K562 (cell line): ENCODE measurements around the gene UBE2J2. TPM values are rescaled to one million over a fixed set of nuclear protein-coding genes. Genes with fewer than 3 reads are reported as not detected.
A peak's percentile ranks its signal among the peaks of the same experiment; 100 is the strongest.

ENCODE experiments used
- ATAC-seq: fragments of 200-7000 bp; cut with Tn5 transposase; 3 replicates; pipeline ENCODE4 v1.9.1; 2020; ENCODE audit warnings: moderate library complexity
- BruUV-seq: library from RNA; stranded (reverse); fragments of 400-500 nt; replicated peaks from 2 replicates; lab custom pipeline; 2021; lab: Mats Ljungman, UMichigan
- CTCF ChIA-PET: fragments of 300-600 bp; formaldehyde crosslinking; extraction: SDS; loops from one replicate; lab custom pipeline; 2021; ENCODE audit warnings: low intra/inter-chr PET ratio; lab: Yijun Ruan, JAX
- POLR2A ChIA-PET: fragments of 300-600, 350-650 bp; sonication (Branson Sonifier 250); formaldehyde crosslinking; extraction: SDS; loops from one replicate; lab custom pipeline; 2021; ENCODE audit warnings: antibody characterized with exemption, inconsistent platforms; lab: Yijun Ruan, JAX
- DNase-seq, 4 experiments: peaks; one replicate each; pipeline versions ENCODE4 v3.0.0 to v3.0.0-alpha.2; 2011 to 2018; ENCODE audit warnings: low spot score in 3 of 4, mixed read lengths in 3 of 4; ENCODE audit errors: extremely low read depth in 1 of 4
- FAIRE-seq: peaks from 2 replicates; lab custom pipeline; 2011; peaks lifted over from hg19 to GRCh38; lab: Jason Lieb, UNC
- H2AFZ ChIP-seq: 2 replicates; pipeline ENCODE4 v1.6.0; 2011; ENCODE audit warnings: low read depth, low read length, control low read depth, inconsistent platforms
- H3K27ac ChIP-seq: fragments of 200-600 bp; 3 replicates; pipeline ENCODE4 v1.8.0; 2011; ENCODE audit warnings: low read depth, mild to moderate bottlenecking, control low read depth, inconsistent platforms, low read length, moderate library complexity, mixed read lengths; ENCODE audit errors: extremely low read depth
- H3K27me3 ChIP-seq, 2 experiments: fragments of 300-600 bp in 1 of 2; 2 replicates in 1 of 2; 3 replicates in 1 of 2; pipeline versions ENCODE4 v1.6.0 to v1.8.0; 2011; ENCODE audit warnings: inconsistent platforms in 2 of 2, low read length in 2 of 2, mild to moderate bottlenecking in 1 of 2, mixed read lengths in 1 of 2, moderate library complexity in 1 of 2; ENCODE audit not compliant: control insufficient read depth in 2 of 2, insufficient read depth in 2 of 2
- H3K36me3 ChIP-seq: fragments of 300-600 bp; 3 replicates; pipeline ENCODE4 v1.8.0; 2011; ENCODE audit warnings: mild to moderate bottlenecking, low read length, inconsistent platforms; ENCODE audit not compliant: control insufficient read depth, insufficient read depth
- H3K4me1 ChIP-seq, 2 experiments: fragments of 200-600 bp in 1 of 2; replicated peaks in 1 of 2; 2 replicates in 1 of 2; 3 replicates in 1 of 2; pipeline versions ENCODE4 v1.5.1 to v1.8.0; 2011; ENCODE audit warnings: inconsistent platforms in 2 of 2, low read length in 2 of 2, mild to moderate bottlenecking in 1 of 2, mixed read lengths in 1 of 2, moderate library complexity in 1 of 2; ENCODE audit not compliant: control insufficient read depth in 2 of 2, insufficient read depth in 2 of 2
- H3K4me2 ChIP-seq: 2 replicates; pipeline ENCODE4 v1.6.1; 2011; ENCODE audit warnings: low read length, control low read depth, inconsistent platforms, mixed read lengths; ENCODE audit not compliant: insufficient read depth
- H3K4me3 ChIP-seq: fragments of 200-600 bp; sonication (generic), shearing (Covaris generic); 2 replicates; pipeline ENCODE4 v1.5.1; 2016; ENCODE audit warnings: control low read depth, inconsistent platforms
- H3K79me2 ChIP-seq: fragments of 200-600 bp; 3 replicates; pipeline ENCODE4 v1.8.0; 2011; ENCODE audit warnings: low read length, inconsistent platforms; ENCODE audit not compliant: control insufficient read depth, insufficient read depth
- H3K9ac ChIP-seq, 2 experiments: 2 replicates each; pipeline versions ENCODE4 v1.6.0 to v1.6.1; 2011; ENCODE audit warnings: low read depth in 2 of 2, low read length in 2 of 2, control low read depth in 1 of 2, inconsistent platforms in 1 of 2, mild to moderate bottlenecking in 1 of 2, mixed read lengths in 1 of 2; ENCODE audit not compliant: insufficient read depth in 1 of 2
- H3K9me1 ChIP-seq: one replicate; pipeline ENCODE4 v1.6.0; 2011; ENCODE audit warnings: inconsistent platforms, mild to moderate bottlenecking, low read length, moderate library complexity; ENCODE audit not compliant: control insufficient read depth, insufficient read depth
- H3K9me3 ChIP-seq: replicated peaks from 2 replicates; pipeline ENCODE4 v1.5.1; 2011; ENCODE audit warnings: low read depth, low read length, inconsistent platforms; ENCODE audit not compliant: control insufficient read depth, insufficient read depth
- H4K20me1 ChIP-seq: replicated peaks from 2 replicates; pipeline ENCODE4 v1.6.1; 2011; ENCODE audit warnings: low read length, inconsistent platforms, mixed read lengths; ENCODE audit not compliant: control insufficient read depth, insufficient read depth
- FOXA3 ChIP-seq, 2 experiments: fragments of 450-650 bp in 1 of 2; sonication (generic) in 1 of 2; formaldehyde crosslinking; IDR thresholded peaks in 1 of 2; conservative IDR thresholded peaks in 1 of 2; 2 replicates each; pipeline versions ENCODE4 v1.4.0 to v1.8.0; 2020 to 2022; ENCODE audit warnings: mild to moderate bottlenecking in 2 of 2, missing genetic modification reagents in 1 of 2
- POLR2G ChIP-seq: fragments of 200-400 bp; formaldehyde crosslinking; IDR thresholded peaks from 2 replicates; pipeline ENCODE4 v1.6.1; 2017; ENCODE audit warnings: low read depth, mild to moderate bottlenecking, antibody characterized with exemption, low read length, moderate library complexity
- RBFOX2 ChIP-seq: fragments of 200-400 bp; formaldehyde crosslinking; IDR thresholded peaks from 2 replicates; pipeline ENCODE4 v1.6.1; 2017; ENCODE audit warnings: low read depth, mild to moderate bottlenecking, low read length, moderate library complexity
- SIX5 ChIP-seq, 2 experiments: IDR thresholded peaks; 2 replicates each; pipeline ENCODE4 v1.6.1; 2011; ENCODE audit warnings: low read length in 2 of 2, borderline replicate concordance in 1 of 2, low read depth in 1 of 2, mild to moderate bottlenecking in 1 of 2, moderate library complexity in 1 of 2; ENCODE audit not compliant: insufficient read depth in 1 of 2
- ZFP1 ChIP-seq: fragments of 450-650 bp; formaldehyde crosslinking; IDR thresholded peaks from 2 replicates; pipeline ENCODE4 v1.4.0; 2020; ENCODE audit warnings: mild to moderate bottlenecking, mixed read lengths
- ZFP36 ChIP-seq: fragments of 150-350 bp; IDR thresholded peaks from 2 replicates; pipeline ENCODE4 v1.6.1; 2018; ENCODE audit warnings: low read length, low read depth; ENCODE audit not compliant: partially characterized antibody
- ZNF175 ChIP-seq: fragments of 200-800 bp; sonication (Bioruptor generic); IDR thresholded peaks from 2 replicates; pipeline ENCODE4 v1.6.1; 2016; ENCODE audit warnings: low read depth, mild to moderate bottlenecking, missing genetic modification characterization, missing compliant biosample characterization
- WGBS: fragments of 100-300 bp; shearing (Covaris generic); methylation state at CpG from one replicate; pipeline ENCODE4 v1.1.6; 2016; ENCODE audit warnings: low coverage, mixed read lengths; ENCODE audit not compliant: insufficient coverage; ENCODE audit errors: missing lambda C conversion rate; 5-methylcytosine and 5-hydroxymethylcytosine counted together
- in situ Hi-C: fragments of 300-500 bp; cut with MboI; formaldehyde crosslinking; loops from 4 replicates; pipeline ENCODE4 v1.15.0; 2018; ENCODE audit warnings: inconsistent platforms, mixed read lengths
- intact Hi-C: fragments of 100-400 bp; cut with micrococcal nuclease; formaldehyde crosslinking; loops from 2 replicates; pipeline ENCODE4 v1.14.2; 2022
- polyA plus RNA-seq, 8 experiments: library from polyadenylated mRNA; depleted of rRNA in 4 of 8; stranded (reverse) in 5 of 8; unstranded in 3 of 8; fragments of >200 nt; fragmentation: Nextera tagmentation in 2 of 8; fragmentation: Illumina TruSeq in 1 of 8; extraction: Ambion mirVana in 2 of 8; extraction: Trizol in 1 of 8; gene quantifications; 2 replicates each; pipeline versions ENCODE4 v1.2.1 to v1.2.3, GENCODE V29; 2011 to 2014; ENCODE audit warnings: inconsistent platforms in 1 of 8, missing spikeins in 1 of 8
- total RNA-seq, 7 experiments: library from RNA; depleted of rRNA in 6 of 7; stranded (reverse); fragments of >200 nt in 6 of 7; fragmentation: Illumina TruSeq in 2 of 7; extraction: Trizol in 2 of 7; gene quantifications; 2 replicates each; pipeline versions ENCODE4 v1.2.1 to v1.2.3, GENCODE V29; 2011 to 2021; ENCODE audit warnings: low replicate concordance in 1 of 7
- TF ChIP-seq, protein P1 (sequence below): fragments of 450-650 bp; IDR thresholded peaks from 2 replicates; pipeline ENCODE4 v1.7.1; 2018; ENCODE audit warnings: mild to moderate bottlenecking, low read depth; ENCODE audit not compliant: partially characterized antibody

UBE2J2 gene
- total and polyA plus RNA-seq, 9 of the 15 experiments (the other 6 are each of a cell fraction or from before 2014, with no cell fraction given) = 0.93 to 112 (median 75.5) TPM

- TF ChIP-seq, protein P1, sequence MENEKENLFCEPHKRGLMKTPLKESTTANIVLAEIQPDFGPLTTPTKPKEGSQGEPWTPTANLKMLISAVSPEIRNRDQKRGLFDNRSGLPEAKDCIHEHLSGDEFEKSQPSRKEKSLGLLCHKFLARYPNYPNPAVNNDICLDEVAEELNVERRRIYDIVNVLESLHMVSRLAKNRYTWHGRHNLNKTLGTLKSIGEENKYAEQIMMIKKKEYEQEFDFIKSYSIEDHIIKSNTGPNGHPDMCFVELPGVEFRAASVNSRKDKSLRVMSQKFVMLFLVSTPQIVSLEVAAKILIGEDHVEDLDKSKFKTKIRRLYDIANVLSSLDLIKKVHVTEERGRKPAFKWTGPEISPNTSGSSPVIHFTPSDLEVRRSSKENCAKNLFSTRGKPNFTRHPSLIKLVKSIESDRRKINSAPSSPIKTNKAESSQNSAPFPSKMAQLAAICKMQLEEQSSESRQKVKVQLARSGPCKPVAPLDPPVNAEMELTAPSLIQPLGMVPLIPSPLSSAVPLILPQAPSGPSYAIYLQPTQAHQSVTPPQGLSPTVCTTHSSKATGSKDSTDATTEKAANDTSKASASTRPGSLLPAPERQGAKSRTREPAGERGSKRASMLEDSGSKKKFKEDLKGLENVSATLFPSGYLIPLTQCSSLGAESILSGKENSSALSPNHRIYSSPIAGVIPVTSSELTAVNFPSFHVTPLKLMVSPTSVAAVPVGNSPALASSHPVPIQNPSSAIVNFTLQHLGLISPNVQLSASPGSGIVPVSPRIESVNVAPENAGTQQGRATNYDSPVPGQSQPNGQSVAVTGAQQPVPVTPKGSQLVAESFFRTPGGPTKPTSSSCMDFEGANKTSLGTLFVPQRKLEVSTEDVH = no peak
- TF ChIP-seq ZFP36 (no peak), RBFOX2 (0 out of 2 replicates have a peak, but pooled peaks have one; percentile 42), POLR2G (peak; percentile 26), ZFP1 (CRISPR knock-in tag) (no peak)
Measured at GRCh38 chr1:1227386-1227785, 46.3 kb downstream of the UBE2J2 start (continued).

DNA sequence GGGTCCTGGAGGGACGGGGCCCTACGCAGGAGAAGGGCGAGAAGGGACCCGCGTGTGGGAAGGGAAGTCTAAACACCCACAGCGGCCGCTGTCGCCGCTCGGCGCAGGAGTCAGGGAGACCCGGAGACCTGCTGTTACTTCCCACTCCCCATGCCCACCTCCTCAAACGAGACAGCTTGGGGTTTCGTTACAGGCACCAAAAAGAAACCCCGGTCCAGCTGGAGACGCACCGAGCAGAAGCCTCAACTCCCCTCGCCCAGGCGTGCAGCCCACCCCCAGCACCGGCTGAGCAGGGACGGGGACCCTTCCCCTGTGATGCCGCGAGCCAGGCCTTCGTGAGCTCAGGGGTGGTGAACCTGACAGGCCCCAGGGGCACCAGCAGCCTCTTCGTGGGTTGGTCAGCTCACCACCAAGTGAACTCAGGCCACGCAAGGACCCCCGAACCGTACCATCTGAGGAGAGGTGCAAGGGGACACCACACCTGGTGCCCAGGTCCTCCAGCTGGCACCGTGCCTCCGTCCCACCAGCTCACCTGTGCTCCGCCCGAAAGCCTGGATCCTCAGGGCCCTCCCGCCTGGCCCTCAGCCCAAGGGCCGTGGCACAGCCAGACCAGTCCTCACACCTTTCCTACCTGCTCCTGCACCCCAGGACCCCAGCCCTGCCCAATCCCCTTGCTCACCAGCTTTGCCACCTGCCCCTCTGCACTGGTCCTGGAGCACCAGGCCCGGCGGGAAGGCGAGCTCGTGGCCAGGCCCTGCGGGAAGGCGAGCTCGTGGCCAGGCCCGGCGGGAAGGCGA, 46.9 kb downstream of the UBE2J2 start:
- Histone ChIP-seq H3K9ac (peak overlapping the region in 1 of 2 experiments; percentile 27; a peak in 2 of 4 replicates), H3K27ac (no peak overlapping the region), H3K4me1 (peaks cover 6 to 70% of the 10 kb centered on the region in 2 experiments; a peak in 4 of 5 replicates), H3K79me2 (peaks cover 77% of the 10 kb centered on the region), H3K9me1 (no peaks in the 10 kb centered on the region), H3K4me3 (no peak overlapping the region), H4K20me1 (peaks cover 9% of the 10 kb centered on the region; the same call in 1 of the 2 replicates), H3K27me3 (no peaks in the 10 kb centered on the region), H2AFZ (no peak overlapping the region)
- DNase-seq = no peak
- CTCF ChIA-PET = no interaction called here
- no peak for FAIRE-seq
- WGBS = 95% methylated on average over 36 of the region's 44 CpGs
- TF ChIP-seq SIX5 (IDR thresholded peaks at IDR 0.05; ENCODE audit: borderline replicate concordance in 1 of 2, insufficient read depth in 1 of 2, low read depth in 1 of 2, low read length in 2 of 2) (no peak), POLR2G (0 out of 2 replicates have a peak, but pooled peaks have one; percentile 44), RBFOX2 (peak; percentile 61; the same call in 1 of the 2 replicates), ZNF175 (CRISPR knock-in tag) (no peak), FOXA3 (CRISPR knock-in tag; conservative IDR thresholded peaks at IDR 0.05 in 1 of 2, IDR thresholded peaks at IDR 0.05 in 1 of 2) (no peak)
- TF ChIP-seq, all 486 proteins: peak for 2
- H3K9me3 ChIP-seq = no peaks in the 10 kb centered on the region
- intact Hi-C loops (no loop called here), in situ Hi-C loops (no loop called here)
- H3K36me3 ChIP-seq = peaks cover 82% of the 10 kb centered on the region; the same call in 2 of the 3 replicates
- no TSS peak for BruUV-seq
- no peak for ATAC-seq
- POLR2A ChIA-PET = interaction anchor here (0.6 to 1.8 kb wide), 6 partner anchors 11 to 101 kb away, joined by 3 to 7 read pairs (median 4); no protein-coding TSS in a partner anchor
- no peak overlapping the region for H3K4me2 ChIP-seq
